ENCODE data around the gene EBLN1. TPM values are rescaled to one million over a fixed set of nuclear protein-coding genes. Genes with fewer than 3 reads are reported as not detected.

The EBLN1 gene
- polyA plus RNA-seq, 1 donor (not counting 4 experiments of a cell fraction or from before 2014, with no cell fraction given): not detected

GRCh38 chr10:22193945-22194344 lies 23.9 kb downstream of the EBLN1 start:
- H4K20me1 ChIP-seq (ENCODE audit: control insufficient read depth, extremely low read depth, insufficient read depth, low read length): no peaks in the 10 kb centered on the region
- H3K9me1 ChIP-seq (ENCODE audit: control insufficient read depth, extremely low read depth, insufficient read depth, low read length): no peaks in the 10 kb centered on the region
- H3K27ac ChIP-seq (ENCODE audit: control insufficient read depth, insufficient read depth, low read length): no peak overlapping the region
- no peak for FAIRE-seq
- DNase-seq (ENCODE audit: low read depth, low spot score): no peak
- H3K4me1 ChIP-seq (ENCODE audit: control insufficient read depth, extremely low read depth, insufficient read depth, low read length): no peaks in the 10 kb centered on the region
- dilution Hi-C loops (cut with MboI; ENCODE audit: extremely low pct_ligation_motif_present, low sequenced_read_pairs): no loop called here
- no peak overlapping the region for H3K4me3 ChIP-seq (ENCODE audit: control insufficient read depth in 2 of 3, extremely low read depth in 1 of 3, insufficient read depth in 2 of 3, low read depth in 1 of 3, low read length in 3 of 3)
- H3K36me3 ChIP-seq (ENCODE audit: control insufficient read depth in 2 of 2, extremely low read depth in 1 of 2, insufficient read depth in 2 of 2, low read length in 2 of 2): no peaks in the 10 kb centered on the region
- H3K9ac ChIP-seq (ENCODE audit: control insufficient read depth, extremely low read depth, insufficient read depth, low read length): no peak overlapping the region
- no peak overlapping the region for H2AFZ ChIP-seq (ENCODE audit: control insufficient read depth, low read length)
- H3K27me3 ChIP-seq (ENCODE audit: control insufficient read depth, extremely low read depth, insufficient read depth, low read length): no peaks in the 10 kb centered on the region
- TF ChIP-seq, protein P1, sequence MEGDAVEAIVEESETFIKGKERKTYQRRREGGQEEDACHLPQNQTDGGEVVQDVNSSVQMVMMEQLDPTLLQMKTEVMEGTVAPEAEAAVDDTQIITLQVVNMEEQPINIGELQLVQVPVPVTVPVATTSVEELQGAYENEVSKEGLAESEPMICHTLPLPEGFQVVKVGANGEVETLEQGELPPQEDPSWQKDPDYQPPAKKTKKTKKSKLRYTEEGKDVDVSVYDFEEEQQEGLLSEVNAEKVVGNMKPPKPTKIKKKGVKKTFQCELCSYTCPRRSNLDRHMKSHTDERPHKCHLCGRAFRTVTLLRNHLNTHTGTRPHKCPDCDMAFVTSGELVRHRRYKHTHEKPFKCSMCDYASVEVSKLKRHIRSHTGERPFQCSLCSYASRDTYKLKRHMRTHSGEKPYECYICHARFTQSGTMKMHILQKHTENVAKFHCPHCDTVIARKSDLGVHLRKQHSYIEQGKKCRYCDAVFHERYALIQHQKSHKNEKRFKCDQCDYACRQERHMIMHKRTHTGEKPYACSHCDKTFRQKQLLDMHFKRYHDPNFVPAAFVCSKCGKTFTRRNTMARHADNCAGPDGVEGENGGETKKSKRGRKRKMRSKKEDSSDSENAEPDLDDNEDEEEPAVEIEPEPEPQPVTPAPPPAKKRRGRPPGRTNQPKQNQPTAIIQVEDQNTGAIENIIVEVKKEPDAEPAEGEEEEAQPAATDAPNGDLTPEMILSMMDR (optimal IDR thresholded peaks at IDR 0.05 in 1 of 3, IDR thresholded peaks at IDR 0.05 in 1 of 3, conservative IDR thresholded peaks at IDR 0.05 in 1 of 3; ENCODE audit: extremely low read depth in 1 of 3, insufficient read depth in 2 of 3, low read length in 3 of 3): no peak
- TF ChIP-seq EZH2 (IDR thresholded peaks at IDR 0.05; ENCODE audit: low read length): no peak
- no peaks in the 10 kb centered on the region for H3K9me3 ChIP-seq (ENCODE audit: control insufficient read depth, low read depth, low read length)
- H3K4me2 ChIP-seq (ENCODE audit: control insufficient read depth, extremely low read depth, insufficient read depth, low read depth, low read length): no peak overlapping the region
- no peaks in the 10 kb centered on the region for H3K79me2 ChIP-seq (ENCODE audit: control insufficient read depth, insufficient read depth, low read length)

GRCh38 chr10:22185586-22185985 lies 32.2 kb downstream of the EBLN1 start:
- no peaks in the 10 kb centered on the region for H4K20me1 ChIP-seq (ENCODE audit: control insufficient read depth, extremely low read depth, insufficient read depth, low read length)
- H2AFZ ChIP-seq (ENCODE audit: control insufficient read depth, low read length): no peak overlapping the region
- no peak overlapping the region for H3K4me3 ChIP-seq (ENCODE audit: control insufficient read depth in 2 of 3, extremely low read depth in 1 of 3, insufficient read depth in 2 of 3, low read depth in 1 of 3, low read length in 3 of 3)
- no peaks in the 10 kb centered on the region for H3K9me1 ChIP-seq (ENCODE audit: control insufficient read depth, extremely low read depth, insufficient read depth, low read length)
- no peak overlapping the region for H3K4me2 ChIP-seq (ENCODE audit: control insufficient read depth, extremely low read depth, insufficient read depth, low read depth, low read length)
- dilution Hi-C loops (cut with MboI; ENCODE audit: extremely low pct_ligation_motif_present, low sequenced_read_pairs): no loop called here
- FAIRE-seq: no peak
- no peaks in the 10 kb centered on the region for H3K9me3 ChIP-seq (ENCODE audit: control insufficient read depth, low read depth, low read length)
- H3K9ac ChIP-seq (ENCODE audit: control insufficient read depth, extremely low read depth, insufficient read depth, low read length): no peak overlapping the region
- DNase-seq (ENCODE audit: low read depth, low spot score): no peak
- no peaks in the 10 kb centered on the region for H3K79me2 ChIP-seq (ENCODE audit: control insufficient read depth, insufficient read depth, low read length)
- H3K27ac ChIP-seq (ENCODE audit: control insufficient read depth, insufficient read depth, low read length): no peak overlapping the region
- H3K36me3 ChIP-seq (ENCODE audit: control insufficient read depth in 2 of 2, extremely low read depth in 1 of 2, insufficient read depth in 2 of 2, low read length in 2 of 2): no peaks in the 10 kb centered on the region
- TF ChIP-seq, protein P1 (optimal IDR thresholded peaks at IDR 0.05 in 1 of 3, IDR thresholded peaks at IDR 0.05 in 1 of 3, conservative IDR thresholded peaks at IDR 0.05 in 1 of 3; ENCODE audit: extremely low read depth in 1 of 3, insufficient read depth in 2 of 3, low read length in 3 of 3): no peak
- no peak for TF ChIP-seq EZH2 (IDR thresholded peaks at IDR 0.05; ENCODE audit: low read length)
- H3K27me3 ChIP-seq (ENCODE audit: control insufficient read depth, extremely low read depth, insufficient read depth, low read length): no peaks in the 10 kb centered on the region
- H3K4me1 ChIP-seq (ENCODE audit: control insufficient read depth, extremely low read depth, insufficient read depth, low read length): no peaks in the 10 kb centered on the region
